Measurements from ENCODE around the gene ARID3A.
A peak's percentile ranks its signal among the peaks of the same experiment; 100 is the strongest.
"Not testable (repeated sequence)": the region's sequence is repeated elsewhere in the genome, so short reads cannot be mapped to it uniquely, and the experiment has no call there.

The ARID3A gene

GRCh38 chr19:1018932-1019615, 93.2 kb downstream of the ARID3A start:
- DNase-seq, result no peak

- no peak for DNase-seq
Measured at GRCh38 chr19:1019616-1019961, 93.8 kb downstream of the ARID3A start.

GRCh38 chr19:1019980-1020867, 94.4 kb downstream of the ARID3A start:
- DNase-seq, result peak; percentile 43

DNA sequence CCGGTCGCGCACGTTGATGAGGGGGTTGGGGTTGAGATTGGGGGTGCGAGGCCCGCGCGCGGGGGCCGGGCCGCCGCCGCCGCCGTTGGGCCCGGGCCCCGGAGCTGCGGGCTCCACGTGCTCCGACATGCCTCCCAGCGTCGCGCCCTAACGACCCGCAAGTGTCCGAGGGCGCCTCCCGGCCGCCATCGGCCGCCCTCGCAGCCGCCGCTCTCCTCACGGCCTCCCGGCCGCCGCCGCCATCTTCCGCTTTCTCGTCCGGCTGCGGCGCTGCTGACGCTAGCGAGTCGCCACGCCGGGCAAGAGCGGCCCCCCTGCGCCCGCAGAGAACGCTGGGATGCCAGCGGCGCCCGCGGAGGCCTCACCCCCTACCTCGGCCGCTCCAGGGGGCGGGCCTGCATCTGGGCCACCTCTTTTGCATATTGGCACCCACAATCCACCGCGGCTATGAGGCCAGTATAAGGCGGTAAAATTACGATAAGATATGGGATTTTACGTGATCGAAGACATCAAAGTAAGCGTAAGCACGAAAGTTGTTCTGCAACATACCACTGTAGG, 95.1 kb downstream of the ARID3A start, which contains the start of gene TMEM259:
Gene TMEM259, minus strand, starts transcription at position 256 of the 558 bp plus-strand sequence. Its CDS starts 127 bp downstream, at position 129.
- DNase-seq, result peak; percentile 96

DNA sequence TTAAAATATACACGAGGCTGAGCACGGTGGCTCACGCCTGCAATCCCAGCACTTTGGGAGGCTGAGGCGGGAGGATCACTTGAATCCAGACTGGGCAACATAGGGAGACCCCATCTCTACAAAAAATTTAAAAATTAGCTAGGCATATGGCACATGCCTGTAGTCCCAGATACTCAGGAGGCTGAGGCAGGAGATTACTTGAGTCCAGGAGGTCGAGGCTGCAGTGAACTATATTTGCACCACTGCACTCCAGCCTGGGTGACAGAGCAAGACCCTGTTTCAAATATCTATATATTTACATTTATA, 98.0 kb downstream of the ARID3A start:
- not testable (repeated sequence) for DNase-seq

- not testable (repeated sequence) for DNase-seq
Measured at GRCh38 chr19:1025080-1025479, 99.2 kb downstream of the ARID3A start.
